AG04450 (cell line): Measurements from ENCODE around the gene VPREB3. TPM values are rescaled to one million over a fixed set of nuclear protein-coding genes. Genes with fewer than 3 reads are reported as not detected.
A peak's percentile ranks its signal among the peaks of the same experiment; 100 is the strongest.

Experiments
- CTCF ChIA-PET: fragments of 300-600, 350-600 bp; formaldehyde crosslinking; extraction: SDS; loops from one replicate; lab custom pipeline; 2022; ENCODE audit warnings: antibody characterized with exemption, inconsistent platforms; lab: Charles Lee
- POLR2A ChIA-PET: fragments of 350-600 bp; formaldehyde crosslinking; extraction: SDS; loops from one replicate; lab custom pipeline; 2021; ENCODE audit warnings: antibody characterized with exemption, inconsistent platforms; lab: Yijun Ruan, JAX
- DNase-seq: peaks from one replicate; pipeline ENCODE4 v3.0.0-alpha.2; 2011; ENCODE audit warnings: low read depth, low spot score
- H3K27ac ChIP-seq: one replicate; pipeline ENCODE4 v1.5.1; 2012; ENCODE audit warnings: low read depth, low read length, control low read depth
- H3K27me3 ChIP-seq: one replicate; pipeline ENCODE4 v1.6.0; 2012; ENCODE audit warnings: low read length; ENCODE audit not compliant: control insufficient read depth, insufficient read depth
- H3K4me3 ChIP-seq: 2 replicates; pipeline ENCODE4 v1.5.1; 2011; ENCODE audit warnings: mild to moderate bottlenecking, low read depth, low read length, control low read depth
- H3K9me3 ChIP-seq: 2 replicates; pipeline ENCODE4 v1.5.1; 2012; ENCODE audit warnings: low read length; ENCODE audit not compliant: control insufficient read depth, insufficient read depth
- polyA plus RNA-seq: library from polyadenylated mRNA; depleted of rRNA; stranded (reverse); fragments of >200 nt; gene quantifications from 2 replicates; pipeline ENCODE4 v1.2.3, GENCODE V29; 2011
- TF ChIP-seq, protein P1 (sequence below): IDR thresholded peaks from 2 replicates; pipeline ENCODE4 v1.5.1; 2011; ENCODE audit warnings: low read depth, low read length, control low read depth, inconsistent platforms

VPREB3 gene
- polyA plus RNA-seq, 1 experiment: not detected

DNA sequence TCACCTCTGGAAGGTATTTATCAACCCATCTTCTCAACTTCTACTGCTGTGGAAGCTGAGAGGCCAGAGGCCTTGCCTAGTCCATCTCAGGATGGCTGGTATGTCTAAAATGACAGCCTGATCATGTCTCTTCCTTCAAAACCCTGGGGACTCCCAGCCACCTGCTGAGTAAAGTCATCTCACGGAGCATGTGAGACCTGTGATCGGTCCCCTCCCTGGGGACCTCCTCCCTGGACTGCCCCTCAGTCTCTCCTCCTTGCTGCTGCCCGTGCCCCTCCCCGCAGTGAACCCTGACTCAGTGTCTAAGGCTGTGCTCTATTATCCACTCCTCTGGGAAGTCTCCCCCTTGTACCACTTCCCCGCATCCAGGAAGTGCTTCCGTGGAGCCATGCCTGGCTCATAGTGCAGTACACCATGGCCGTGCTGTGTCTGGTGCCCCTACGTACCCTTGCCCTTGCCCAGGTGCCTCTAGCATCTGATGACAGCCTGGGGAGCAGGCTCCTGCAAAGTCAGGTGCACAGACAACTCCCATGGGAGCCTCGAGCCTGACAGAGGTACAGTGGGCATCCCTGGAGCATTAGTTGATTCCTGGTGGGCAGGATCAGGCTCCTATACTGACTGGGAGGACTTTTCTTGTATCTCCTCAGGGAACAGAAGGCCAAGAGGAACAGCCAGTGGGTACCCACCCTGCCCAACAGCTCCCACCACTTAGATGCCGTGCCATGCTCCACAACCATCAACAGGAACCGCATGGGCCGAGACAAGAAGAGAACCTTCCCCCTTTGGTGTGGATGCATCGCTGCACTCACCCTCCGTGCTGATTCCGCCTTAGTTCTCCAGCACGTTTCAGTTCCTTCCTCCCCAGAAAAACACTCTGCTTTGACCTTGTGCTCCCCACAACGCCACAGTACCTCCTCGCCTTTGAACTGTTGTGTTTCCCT, 46.3 kb upstream of the VPREB3 start:
- Histone ChIP-seq H3K27me3 (no peaks in the 10 kb centered on the region), H3K9me3 (no peaks in the 10 kb centered on the region), H3K27ac (no peak overlapping the region), H3K4me3 (no peak overlapping the region)
- ChIA-PET POLR2A (no interaction called here), CTCF (no interaction called here)
- TF ChIP-seq, protein P1, sequence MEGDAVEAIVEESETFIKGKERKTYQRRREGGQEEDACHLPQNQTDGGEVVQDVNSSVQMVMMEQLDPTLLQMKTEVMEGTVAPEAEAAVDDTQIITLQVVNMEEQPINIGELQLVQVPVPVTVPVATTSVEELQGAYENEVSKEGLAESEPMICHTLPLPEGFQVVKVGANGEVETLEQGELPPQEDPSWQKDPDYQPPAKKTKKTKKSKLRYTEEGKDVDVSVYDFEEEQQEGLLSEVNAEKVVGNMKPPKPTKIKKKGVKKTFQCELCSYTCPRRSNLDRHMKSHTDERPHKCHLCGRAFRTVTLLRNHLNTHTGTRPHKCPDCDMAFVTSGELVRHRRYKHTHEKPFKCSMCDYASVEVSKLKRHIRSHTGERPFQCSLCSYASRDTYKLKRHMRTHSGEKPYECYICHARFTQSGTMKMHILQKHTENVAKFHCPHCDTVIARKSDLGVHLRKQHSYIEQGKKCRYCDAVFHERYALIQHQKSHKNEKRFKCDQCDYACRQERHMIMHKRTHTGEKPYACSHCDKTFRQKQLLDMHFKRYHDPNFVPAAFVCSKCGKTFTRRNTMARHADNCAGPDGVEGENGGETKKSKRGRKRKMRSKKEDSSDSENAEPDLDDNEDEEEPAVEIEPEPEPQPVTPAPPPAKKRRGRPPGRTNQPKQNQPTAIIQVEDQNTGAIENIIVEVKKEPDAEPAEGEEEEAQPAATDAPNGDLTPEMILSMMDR: no peak
- no peak for DNase-seq

DNA sequence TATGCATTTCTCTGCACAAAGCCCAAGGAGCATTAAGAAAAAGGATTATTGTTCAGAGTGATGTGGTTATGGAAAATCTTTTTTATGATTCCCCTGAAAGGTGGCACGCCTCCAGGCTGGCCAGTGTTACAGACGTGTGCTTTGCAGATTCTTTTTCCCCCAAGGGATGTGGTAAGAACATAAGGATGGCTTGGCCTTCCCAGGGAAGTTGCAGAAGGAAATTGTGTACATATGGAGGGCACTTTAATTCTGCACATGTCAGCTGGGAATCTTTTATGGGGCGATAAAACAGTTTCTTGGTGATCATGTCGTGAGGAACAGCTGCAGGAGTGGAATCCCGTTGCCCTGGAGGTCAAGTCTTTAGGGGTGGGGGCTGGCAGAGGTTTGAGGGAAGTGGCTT, 42.2 kb upstream of the VPREB3 start:
- TF ChIP-seq, protein P1: no peak
- CTCF ChIA-PET: no interaction called here

DNA sequence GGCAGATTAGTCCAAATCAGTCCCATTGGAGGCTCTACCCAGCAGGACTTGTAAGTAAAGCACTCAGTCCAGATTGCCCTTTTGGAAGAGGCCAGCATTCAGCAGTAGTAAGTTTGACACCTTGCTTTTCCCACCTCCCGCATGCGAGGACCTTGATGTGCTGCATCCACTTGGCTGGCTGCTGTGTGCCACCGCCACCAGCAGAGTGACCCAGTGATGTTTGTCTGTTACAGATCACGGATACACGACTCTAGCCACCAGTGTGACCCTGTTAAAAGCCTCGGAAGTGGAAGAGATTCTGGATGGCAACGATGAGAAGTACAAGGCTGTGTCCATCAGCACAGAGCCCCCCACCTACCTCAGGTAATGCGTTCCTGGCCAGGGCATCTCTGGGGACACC, 39.1 kb upstream of the VPREB3 start:
- Histone ChIP-seq H3K27me3 (no peaks in the 10 kb centered on the region), H3K9me3 (no peaks in the 10 kb centered on the region), H3K4me3 (no peak overlapping the region), H3K27ac (no peak overlapping the region)
- TF ChIP-seq, protein P1: no peak
- DNase-seq: no peak
- ChIA-PET CTCF (interaction anchor here (0.9 to 1.2 kb wide), 2 partner anchors 57 to 101 kb away, joined by 3 to 4 read pairs; partner anchors contain the start of gene MIF), POLR2A (no interaction called here)

More for the DNA sequence above, 42.2 kb upstream of the VPREB3 start:
- POLR2A ChIA-PET: no interaction called here
- Histone ChIP-seq H3K4me3 (no peak overlapping the region), H3K9me3 (no peaks in the 10 kb centered on the region), H3K27ac (no peak overlapping the region), H3K27me3 (no peaks in the 10 kb centered on the region)
- no peak for DNase-seq

DNA sequence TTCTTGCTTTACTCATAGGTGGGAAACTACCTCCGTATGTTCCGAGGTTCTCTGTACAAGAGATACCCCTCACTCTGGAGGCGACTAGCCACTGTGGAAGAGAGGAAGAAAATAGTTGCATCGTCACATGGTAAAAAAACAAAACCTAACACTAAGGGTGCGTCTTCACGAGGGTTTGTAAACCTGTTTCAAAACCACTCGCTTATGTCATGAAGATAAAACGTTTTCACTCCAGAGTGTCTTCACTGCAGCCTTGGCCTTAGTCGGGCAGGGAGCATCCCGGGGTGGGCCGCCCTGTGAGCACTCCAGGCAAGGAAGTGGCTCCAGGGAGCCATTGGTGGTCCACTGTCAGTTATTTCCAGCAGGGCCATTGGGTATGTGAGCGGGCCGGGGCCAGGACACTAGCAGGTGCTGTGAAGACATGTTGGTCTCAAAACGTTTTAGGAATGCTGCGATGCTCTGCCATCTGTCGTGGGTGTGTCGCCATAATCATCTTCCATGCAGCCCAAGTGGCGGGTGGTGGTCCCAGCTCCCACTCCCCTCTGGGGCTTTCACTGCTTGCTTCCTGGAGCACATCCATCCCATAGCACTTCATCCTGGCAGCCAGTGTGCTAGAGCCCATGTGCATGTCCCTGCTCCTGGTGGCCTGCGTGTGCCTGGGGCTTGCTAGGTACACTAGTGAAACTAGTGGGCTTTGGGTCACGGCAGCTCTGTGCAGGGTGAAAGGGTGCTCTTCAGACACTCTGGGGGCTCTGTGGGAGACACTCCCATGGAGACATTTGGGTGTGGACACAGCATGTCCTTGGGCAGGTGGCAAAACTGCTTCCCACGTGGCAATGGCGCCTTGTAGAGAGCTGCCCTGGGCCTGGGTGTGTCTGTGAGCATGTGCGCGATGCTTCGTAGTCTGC, 37.8 kb upstream of the VPREB3 start:
- DNase-seq: no peak
- Histone ChIP-seq H3K27me3 (no peaks in the 10 kb centered on the region), H3K27ac (peak overlapping the region; percentile 61), H3K4me3 (no peak overlapping the region), H3K9me3 (no peaks in the 10 kb centered on the region)
- ChIA-PET CTCF (interaction anchor here (1.1 to 1.2 kb wide), 2 partner anchors 21 to 102 kb away, joined by 3 read pairs; partner anchors contain the start of gene MIF), POLR2A (interaction anchor here (0.5 to 0.7 kb wide), 2 partner anchors 13 to 66 kb away, joined by 3 read pairs; no protein-coding TSS in a partner anchor)
- TF ChIP-seq, protein P1: no peak
